Esophagus muscularis mucosa (tissue), 3 donors: ENCODE measurements around the gene TM6SF1.

Source experiments
- POLR2AphosphoS5 ChIP-seq, 2 donors: sonication (generic); formaldehyde crosslinking; IDR thresholded peaks; one replicate each; pipeline ENCODE4 v1.6.1; 2017; ENCODE audit warnings: antibody characterized with exemption in 2 of 2
- TF ChIP-seq, protein P1 (sequence below), 3 experiments: fragments of 200-600 bp in 2 of 3; fragments of 450-650 bp in 1 of 3; sonication (generic) in 2 of 3; IDR thresholded peaks; one replicate each; pipeline ENCODE4 v1.5.1; 2017 to 2019; ENCODE audit warnings: antibody characterized with exemption in 3 of 3, mild to moderate bottlenecking in 2 of 3, moderate library complexity in 1 of 3

DNA sequence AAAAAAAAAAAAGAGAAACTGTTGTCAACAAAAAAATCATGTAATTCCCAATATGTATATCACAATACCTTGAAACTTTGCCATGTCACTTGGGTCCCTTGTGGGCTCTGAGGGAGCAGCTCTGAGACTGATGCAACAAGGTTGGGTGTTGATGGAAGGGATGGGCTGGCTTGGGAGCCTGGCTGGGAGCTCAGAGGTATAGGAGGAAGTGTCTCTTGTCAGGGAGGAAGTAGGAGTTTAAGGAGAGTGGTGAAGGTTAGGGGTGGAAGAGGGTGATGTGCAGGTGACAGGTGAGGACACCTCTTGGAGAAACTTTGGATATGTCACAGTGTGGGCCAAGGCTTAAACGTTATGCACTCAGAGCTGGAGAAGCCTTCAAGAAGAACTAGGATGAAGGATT is 2.0 kb upstream of the TM6SF1 start:
- TF ChIP-seq, protein P1, sequence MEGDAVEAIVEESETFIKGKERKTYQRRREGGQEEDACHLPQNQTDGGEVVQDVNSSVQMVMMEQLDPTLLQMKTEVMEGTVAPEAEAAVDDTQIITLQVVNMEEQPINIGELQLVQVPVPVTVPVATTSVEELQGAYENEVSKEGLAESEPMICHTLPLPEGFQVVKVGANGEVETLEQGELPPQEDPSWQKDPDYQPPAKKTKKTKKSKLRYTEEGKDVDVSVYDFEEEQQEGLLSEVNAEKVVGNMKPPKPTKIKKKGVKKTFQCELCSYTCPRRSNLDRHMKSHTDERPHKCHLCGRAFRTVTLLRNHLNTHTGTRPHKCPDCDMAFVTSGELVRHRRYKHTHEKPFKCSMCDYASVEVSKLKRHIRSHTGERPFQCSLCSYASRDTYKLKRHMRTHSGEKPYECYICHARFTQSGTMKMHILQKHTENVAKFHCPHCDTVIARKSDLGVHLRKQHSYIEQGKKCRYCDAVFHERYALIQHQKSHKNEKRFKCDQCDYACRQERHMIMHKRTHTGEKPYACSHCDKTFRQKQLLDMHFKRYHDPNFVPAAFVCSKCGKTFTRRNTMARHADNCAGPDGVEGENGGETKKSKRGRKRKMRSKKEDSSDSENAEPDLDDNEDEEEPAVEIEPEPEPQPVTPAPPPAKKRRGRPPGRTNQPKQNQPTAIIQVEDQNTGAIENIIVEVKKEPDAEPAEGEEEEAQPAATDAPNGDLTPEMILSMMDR (IDR thresholded peaks at IDR 0.05) = no peak
- TF ChIP-seq POLR2AphosphoS5 (IDR thresholded peaks at IDR 0.05) = no peak
